Activated naive CD8-positive, alpha-beta T cell treated with anti-CD3 and anti-CD28 coated beads for 36 hours (primary cell): ENCODE data around the gene PORCN. TPM values are rescaled to one million over a fixed set of nuclear protein-coding genes. Genes with fewer than 3 reads are reported as not detected.

Experiments used
- DNase-seq: peaks from one replicate; pipeline ENCODE4 v3.0.0; 2021
- H3K27ac Mint-ChIP-seq: one replicate; pipeline ENCODE4 v1.8.0; 2022; ENCODE audit warnings: mild to moderate bottlenecking, moderate library complexity, mixed read lengths
- H3K27me3 Mint-ChIP-seq: one replicate; pipeline ENCODE4 v1.8.0; 2022; ENCODE audit warnings: mild to moderate bottlenecking, mixed read lengths
- H3K36me3 Mint-ChIP-seq: one replicate; pipeline ENCODE4 v1.8.0; 2021; ENCODE audit warnings: mild to moderate bottlenecking, mixed read lengths
- H3K4me1 Mint-ChIP-seq: one replicate; pipeline ENCODE4 v1.8.0; 2021; ENCODE audit warnings: mixed read lengths
- H3K4me3 Mint-ChIP-seq: one replicate; pipeline ENCODE4 v1.8.0; 2022; ENCODE audit warnings: mild to moderate bottlenecking, moderate library complexity, mixed read lengths
- H3K9me3 Mint-ChIP-seq: one replicate; pipeline ENCODE4 v1.8.0; 2022; ENCODE audit warnings: mixed read lengths
- total RNA-seq, 2 experiments: library from RNA; stranded (reverse); gene quantifications; one replicate each; pipeline ENCODE4 v1.2.3, GENCODE V29; 2021

Gene PORCN
- total RNA-seq, 2 experiments from 2014 or later: 11.0 to 11.9 TPM

- Mint-ChIP-seq H3K27me3 (no peaks in the 10 kb centered on the region), H3K27ac (no peak overlapping the region), H3K9me3 (no peaks in the 10 kb centered on the region), H3K36me3 (peaks cover 18% of the 10 kb centered on the region), H3K4me3 (no peak overlapping the region), H3K4me1 (peaks cover 12% of the 10 kb centered on the region)
- no peak for DNase-seq
Observed at GRCh38 chrX:48472851-48473703, 35.7 kb upstream of the PORCN start.

- peaks cover 16% of the 10 kb centered on the region for H3K4me1 Mint-ChIP-seq
- no peaks in the 10 kb centered on the region for H3K27me3 Mint-ChIP-seq
- H3K4me3 Mint-ChIP-seq: no peak overlapping the region
- no peak for DNase-seq
- no peaks in the 10 kb centered on the region for H3K9me3 Mint-ChIP-seq
- H3K27ac Mint-ChIP-seq: no peak overlapping the region
- peaks cover 18% of the 10 kb centered on the region for H3K36me3 Mint-ChIP-seq
Observed at GRCh38 chrX:48473704-48473990, 35.1 kb upstream of the PORCN start.

- DNase-seq: no peak
- no peak overlapping the region for H3K27ac Mint-ChIP-seq
- peaks cover 17% of the 10 kb centered on the region for H3K36me3 Mint-ChIP-seq
- H3K27me3 Mint-ChIP-seq: no peaks in the 10 kb centered on the region
- H3K9me3 Mint-ChIP-seq: no peaks in the 10 kb centered on the region
- peaks cover 18% of the 10 kb centered on the region for H3K4me1 Mint-ChIP-seq
- H3K4me3 Mint-ChIP-seq: peak overlapping the region; percentile 34
Observed at GRCh38 chrX:48474127-48474526, 34.7 kb upstream of the PORCN start.

DNA sequence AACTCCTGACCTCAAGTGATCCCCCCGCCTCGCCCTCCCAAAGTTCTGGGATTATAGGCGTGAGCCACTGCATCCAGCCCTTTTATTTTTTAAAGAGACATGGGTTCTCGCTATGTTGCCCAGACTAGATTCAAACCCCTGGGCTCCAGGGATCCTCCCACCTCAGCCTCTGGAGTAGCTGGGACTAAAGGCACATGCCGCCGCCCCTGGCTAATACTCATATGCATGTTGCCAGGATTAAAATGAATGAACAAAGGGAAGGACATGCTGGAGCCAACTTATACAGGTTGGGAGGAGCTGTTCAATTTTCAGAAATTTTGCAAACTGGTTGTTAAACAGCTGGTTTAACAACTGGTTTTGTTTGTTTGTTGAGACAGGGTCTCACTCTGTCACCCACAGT is 34.2 kb upstream of the PORCN start:
- no peaks in the 10 kb centered on the region for H3K9me3 Mint-ChIP-seq
- H3K4me3 Mint-ChIP-seq: peak overlapping the region; percentile 98
- peak overlapping the region; percentile 97 for H3K27ac Mint-ChIP-seq
- H3K36me3 Mint-ChIP-seq: peaks cover 18% of the 10 kb centered on the region
- DNase-seq: no peak
- no peaks in the 10 kb centered on the region for H3K27me3 Mint-ChIP-seq
- H3K4me1 Mint-ChIP-seq: peaks cover 15% of the 10 kb centered on the region

DNA sequence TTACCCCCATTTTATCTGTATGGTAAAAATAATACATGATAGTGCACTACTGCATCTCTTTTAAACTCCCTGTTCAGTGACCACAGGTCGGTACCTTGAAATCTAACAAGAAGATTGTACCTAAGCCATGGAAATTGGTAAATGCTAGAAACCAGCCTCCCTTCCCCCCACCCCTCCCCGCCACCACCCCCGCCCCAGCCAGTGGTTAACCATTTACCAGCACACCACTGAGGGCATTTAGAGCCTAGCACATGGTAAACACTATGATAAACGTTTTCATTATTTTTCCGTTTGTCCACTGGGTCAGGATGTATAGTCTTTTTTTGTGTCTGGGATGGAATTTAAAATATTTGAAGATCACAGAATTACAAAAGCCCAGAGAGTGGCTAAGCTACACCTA is 33.5 kb upstream of the PORCN start:
- Mint-ChIP-seq H3K4me1 (peaks cover 12% of the 10 kb centered on the region), H3K9me3 (no peaks in the 10 kb centered on the region), H3K27me3 (no peaks in the 10 kb centered on the region), H3K4me3 (peak overlapping the region; percentile 98), H3K27ac (peak overlapping the region; percentile 97), H3K36me3 (peaks cover 22% of the 10 kb centered on the region)
- no peak for DNase-seq

DNA sequence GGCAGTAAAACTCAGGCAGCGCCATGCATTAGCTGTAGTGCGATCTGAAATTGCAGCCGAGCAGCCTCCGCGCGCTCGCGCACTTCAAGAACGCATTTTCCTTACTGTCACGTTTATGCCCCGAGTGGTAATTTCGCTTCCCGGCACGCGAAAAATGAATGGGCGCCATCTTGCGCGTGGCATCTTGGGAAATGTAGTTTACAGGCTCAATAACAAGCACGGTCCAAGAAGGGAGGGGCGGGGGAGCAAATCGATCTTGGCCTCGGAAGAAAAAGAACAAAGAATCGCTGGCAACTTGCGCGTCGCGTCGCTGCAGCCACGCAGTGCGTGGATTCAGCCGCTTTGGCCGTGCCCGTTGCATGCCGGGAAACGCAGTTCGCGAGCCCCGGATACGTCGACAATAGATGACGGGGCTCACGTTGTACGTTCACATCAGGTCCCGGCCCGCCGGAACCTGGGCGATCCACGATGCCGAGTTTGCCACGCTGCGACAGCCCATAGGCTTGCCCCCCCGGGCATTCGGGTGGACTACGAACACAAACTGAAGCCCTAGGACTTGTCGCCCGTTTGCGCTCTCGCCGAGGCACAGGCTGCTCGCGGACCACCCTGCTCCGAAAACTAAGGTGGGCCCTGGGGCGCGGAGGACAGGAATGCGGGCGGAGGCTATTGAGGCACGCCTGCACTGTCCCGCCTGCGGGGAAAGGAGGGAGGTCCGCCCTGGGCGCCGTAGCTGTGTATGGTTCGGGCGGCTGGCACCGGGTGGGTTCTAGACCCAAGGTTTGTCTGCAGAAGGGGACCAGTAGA is 32.8 kb upstream of the PORCN start, which contains the start of gene FTSJ1:
Gene FTSJ1, plus strand, starts transcription at position 426 of the 804 bp plus-strand sequence. CDS start 1,849 bp downstream, outside the sequence.
- H3K36me3 Mint-ChIP-seq: peaks cover 27% of the 10 kb centered on the region
- H3K27me3 Mint-ChIP-seq: no peaks in the 10 kb centered on the region
- peaks cover 17% of the 10 kb centered on the region for H3K4me1 Mint-ChIP-seq
- H3K9me3 Mint-ChIP-seq: no peaks in the 10 kb centered on the region
- H3K4me3 Mint-ChIP-seq: peak within 1 kb of the TSS; percentile 98
- peak; percentile 84 for DNase-seq
- H3K27ac Mint-ChIP-seq: peak within 1 kb of the TSS; percentile 97

DNA sequence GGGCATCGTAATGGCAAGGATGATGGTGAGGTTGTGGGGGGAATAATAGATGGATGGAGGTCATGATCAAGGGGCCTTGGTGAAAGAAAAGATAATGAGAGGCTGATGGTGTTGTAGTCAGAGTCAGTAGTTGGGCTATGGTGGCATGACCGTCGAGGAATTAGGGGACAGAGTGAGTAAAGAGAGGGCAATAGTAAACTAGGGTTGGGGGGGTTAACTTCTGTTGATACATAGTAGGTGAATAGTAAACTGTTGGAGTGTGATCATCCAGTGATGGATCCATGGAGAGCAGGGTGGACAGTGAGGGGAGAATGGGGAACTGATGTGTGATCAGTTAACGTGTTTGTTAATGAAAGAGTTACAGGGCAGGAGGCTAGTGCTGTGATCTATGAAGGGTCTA is 31.9 kb upstream of the PORCN start:
- Mint-ChIP-seq H3K4me1 (peaks cover 17% of the 10 kb centered on the region), H3K4me3 (peak overlapping the region; percentile 98), H3K27me3 (no peaks in the 10 kb centered on the region), H3K36me3 (peaks cover 27% of the 10 kb centered on the region), H3K27ac (peak overlapping the region; percentile 97), H3K9me3 (no peaks in the 10 kb centered on the region)
- DNase-seq: no peak

DNA sequence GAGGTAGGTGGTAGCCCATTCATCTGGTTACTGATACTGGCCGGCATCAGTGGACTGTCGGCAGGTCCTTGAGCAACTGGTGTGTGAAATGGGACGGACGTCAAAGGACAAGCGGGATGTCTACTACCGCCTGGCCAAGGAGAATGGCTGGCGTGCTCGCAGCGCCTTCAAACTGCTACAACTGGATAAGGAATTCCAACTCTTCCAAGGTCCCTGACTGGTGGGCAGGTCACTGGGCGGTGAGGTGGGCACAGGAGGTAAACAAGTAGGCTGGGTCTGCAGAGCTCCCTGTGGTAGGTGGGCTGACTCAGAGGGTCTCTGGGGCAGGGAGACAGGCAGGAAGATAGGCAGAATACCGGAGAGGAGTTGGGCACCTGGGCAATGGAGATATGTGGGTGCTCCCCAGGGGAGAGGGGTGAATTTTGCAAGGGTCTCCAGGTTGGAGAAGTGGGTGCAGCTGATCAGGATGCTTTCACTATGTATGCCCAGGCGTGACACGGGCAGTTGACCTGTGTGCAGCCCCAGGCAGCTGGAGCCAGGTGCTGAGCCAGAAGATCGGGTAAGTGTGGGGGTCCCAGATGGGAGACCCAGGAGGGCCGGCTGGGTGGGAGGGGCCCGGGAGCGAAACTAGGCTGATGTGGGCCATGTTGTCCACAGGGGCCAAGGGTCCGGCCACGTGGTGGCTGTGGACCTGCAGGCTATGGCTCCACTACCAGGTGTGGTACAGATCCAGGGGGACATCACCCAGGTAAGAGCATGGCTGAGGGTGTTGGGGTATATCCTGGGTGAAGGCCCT is 30.6 kb upstream of the PORCN start:
- Mint-ChIP-seq H3K27ac (peak overlapping the region; percentile 97), H3K27me3 (no peaks in the 10 kb centered on the region), H3K9me3 (no peaks in the 10 kb centered on the region), H3K36me3 (peaks cover 27% of the 10 kb centered on the region), H3K4me3 (peak overlapping the region; percentile 98), H3K4me1 (peaks cover 17% of the 10 kb centered on the region)
- no peak for DNase-seq

- DNase-seq: no peak
- H3K27ac Mint-ChIP-seq: peak overlapping the region; percentile 39
- H3K27me3 Mint-ChIP-seq: no peaks in the 10 kb centered on the region
- H3K36me3 Mint-ChIP-seq: peaks cover 27% of the 10 kb centered on the region
- H3K4me1 Mint-ChIP-seq: peaks cover 17% of the 10 kb centered on the region
- peak overlapping the region; percentile 34 for H3K4me3 Mint-ChIP-seq
- no peaks in the 10 kb centered on the region for H3K9me3 Mint-ChIP-seq
Observed at GRCh38 chrX:48478806-48479205, 30.0 kb upstream of the PORCN start.

GRCh38 chrX:48480142-48480541 is 28.6 kb upstream of the PORCN start:
- DNase-seq: no peak
- Mint-ChIP-seq H3K27me3 (no peaks in the 10 kb centered on the region), H3K4me1 (peaks cover 17% of the 10 kb centered on the region), H3K9me3 (no peaks in the 10 kb centered on the region), H3K36me3 (peaks cover 27% of the 10 kb centered on the region), H3K27ac (peak overlapping the region; percentile 54), H3K4me3 (no peak overlapping the region)

DNA sequence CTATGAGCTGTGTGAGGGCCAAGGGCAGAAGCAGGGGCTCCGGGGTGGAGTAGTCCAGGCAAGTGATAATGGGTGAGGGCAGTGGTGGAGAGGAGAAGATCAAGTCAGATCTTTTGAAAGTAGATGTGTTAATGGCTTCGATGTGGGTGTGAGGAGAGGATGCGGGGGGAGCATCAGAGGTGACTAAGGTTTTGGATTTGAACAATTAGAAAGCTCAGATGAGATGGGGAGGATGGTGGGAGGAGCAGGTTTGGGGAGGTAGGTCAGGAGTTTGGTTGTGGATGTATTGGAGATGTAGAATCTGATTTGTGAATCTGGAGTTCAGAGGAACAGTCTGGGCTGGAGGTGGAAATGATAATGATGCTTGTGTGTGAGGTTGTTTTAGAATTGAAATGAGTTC is 28.2 kb upstream of the PORCN start:
- Mint-ChIP-seq H3K27ac (peak overlapping the region; percentile 54), H3K4me3 (no peak overlapping the region), H3K36me3 (peaks cover 27% of the 10 kb centered on the region)

GRCh38 chrX:48482526-48482925 is 26.3 kb upstream of the PORCN start:
- H3K9me3 Mint-ChIP-seq: no peaks in the 10 kb centered on the region
- no peak overlapping the region for H3K4me3 Mint-ChIP-seq
- no peak for DNase-seq
- peaks cover 14% of the 10 kb centered on the region for H3K4me1 Mint-ChIP-seq
- no peaks in the 10 kb centered on the region for H3K27me3 Mint-ChIP-seq
- peaks cover 21% of the 10 kb centered on the region for H3K36me3 Mint-ChIP-seq
- no peak overlapping the region for H3K27ac Mint-ChIP-seq

More for the DNA sequence above, 28.2 kb upstream of the PORCN start:
- DNase-seq: no peak
- peaks cover 17% of the 10 kb centered on the region for H3K4me1 Mint-ChIP-seq
- H3K9me3 Mint-ChIP-seq: no peaks in the 10 kb centered on the region
- H3K27me3 Mint-ChIP-seq: no peaks in the 10 kb centered on the region

GRCh38 chrX:48487362-48487798 is 21.4 kb upstream of the PORCN start:
- Mint-ChIP-seq H3K36me3 (no peaks in the 10 kb centered on the region), H3K9me3 (no peaks in the 10 kb centered on the region), H3K4me1 (no peaks in the 10 kb centered on the region), H3K27me3 (no peaks in the 10 kb centered on the region), H3K4me3 (no peak overlapping the region), H3K27ac (no peak overlapping the region)
- DNase-seq: no peak

DNA sequence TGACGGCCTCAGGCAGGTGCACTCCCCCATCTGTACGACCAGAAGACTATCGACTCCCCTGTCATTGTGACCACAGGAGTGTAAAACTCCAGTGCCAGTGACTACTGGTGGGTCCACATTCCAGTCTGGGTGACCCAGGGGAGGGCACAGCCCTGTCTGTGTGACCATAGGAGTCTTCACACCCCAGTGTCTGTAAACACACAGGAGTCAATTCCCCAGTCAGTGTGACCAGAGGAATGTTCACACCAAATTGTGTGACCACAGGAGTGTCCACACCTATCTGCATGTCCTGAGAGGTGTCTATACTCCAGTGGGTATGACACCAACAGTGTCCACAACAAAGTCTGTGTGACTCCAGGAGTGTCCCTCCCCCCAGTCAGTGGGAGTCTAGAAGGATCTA is 20.8 kb upstream of the PORCN start:
- Mint-ChIP-seq H3K4me1 (no peaks in the 10 kb centered on the region), H3K36me3 (no peaks in the 10 kb centered on the region), H3K27ac (no peak overlapping the region)

DNA sequence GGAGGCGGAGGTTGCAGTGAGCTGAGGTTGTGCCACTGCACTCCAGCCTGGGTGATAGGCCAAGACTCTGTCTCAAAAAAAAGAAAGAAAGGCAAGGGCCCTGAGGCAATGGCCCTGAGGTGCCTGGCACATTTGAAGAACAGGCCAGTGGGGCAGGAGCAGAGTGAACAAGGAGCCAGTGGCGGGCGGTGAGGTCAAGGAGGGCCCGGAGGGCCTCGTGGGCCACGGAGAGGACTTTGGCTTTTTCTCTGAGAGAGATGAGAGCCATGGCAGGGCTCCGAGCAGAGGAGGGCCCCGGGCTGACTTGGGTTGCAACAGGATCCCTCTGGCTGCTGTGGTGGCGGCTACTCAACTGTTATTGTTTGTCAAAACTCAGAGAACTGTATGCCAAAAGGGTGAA is 19.5 kb upstream of the PORCN start:
- no peaks in the 10 kb centered on the region for H3K27me3 Mint-ChIP-seq
- H3K9me3 Mint-ChIP-seq: no peaks in the 10 kb centered on the region
- DNase-seq: no peak
- no peaks in the 10 kb centered on the region for H3K36me3 Mint-ChIP-seq
- no peaks in the 10 kb centered on the region for H3K4me1 Mint-ChIP-seq
- H3K4me3 Mint-ChIP-seq: no peak overlapping the region
- H3K27ac Mint-ChIP-seq: no peak overlapping the region

More for the DNA sequence above, 20.8 kb upstream of the PORCN start:
- Mint-ChIP-seq H3K4me3 (no peak overlapping the region), H3K27me3 (no peaks in the 10 kb centered on the region), H3K9me3 (no peaks in the 10 kb centered on the region)
- DNase-seq: no peak
